ENCODE measurements around the gene TMEM63C.

The TMEM63C gene

GRCh38 chr14:77221241-77221871 lies 39.8 kb downstream of the TMEM63C start:
- H3K4me3 ChIP-seq (replicated peaks; ENCODE audit: low read depth, low read length), result no peak overlapping the region
- DNase-seq (ENCODE audit: extremely low read depth, insufficient read length), result no peak
- no peaks in the 10 kb centered on the region; the same call in 1 of the 2 replicates for H3K27me3 ChIP-seq (replicated peaks; ENCODE audit: control insufficient read depth, insufficient read depth, low read length)
- no peaks in the 10 kb centered on the region for H3K36me3 ChIP-seq (ENCODE audit: control insufficient read depth, insufficient read depth, low read length)
- no peak for TF ChIP-seq CTCF (IDR thresholded peaks at IDR 0.05; ENCODE audit: insufficient read depth, low read length, poor library complexity, severe bottlenecking)

GRCh38 chr14:77222546-77223225 lies 41.1 kb downstream of the TMEM63C start:
- H3K4me3 ChIP-seq (replicated peaks; ENCODE audit: low read depth, low read length), result no peak overlapping the region
- no peak for DNase-seq (ENCODE audit: extremely low read depth, insufficient read length)
- no peaks in the 10 kb centered on the region for H3K36me3 ChIP-seq (ENCODE audit: control insufficient read depth, insufficient read depth, low read length)
- no peaks in the 10 kb centered on the region; the same call in 1 of the 2 replicates for H3K27me3 ChIP-seq (replicated peaks; ENCODE audit: control insufficient read depth, insufficient read depth, low read length)
- TF ChIP-seq CTCF (IDR thresholded peaks at IDR 0.05; ENCODE audit: insufficient read depth, low read length, poor library complexity, severe bottlenecking), result no peak

GRCh38 chr14:77224212-77224611 lies 42.6 kb downstream of the TMEM63C start:
- H3K27me3 ChIP-seq (replicated peaks; ENCODE audit: control insufficient read depth, insufficient read depth, low read length), result no peaks in the 10 kb centered on the region
- no peak overlapping the region for H3K4me3 ChIP-seq (replicated peaks; ENCODE audit: low read depth, low read length)
- DNase-seq (ENCODE audit: extremely low read depth, insufficient read length), result no peak
- H3K36me3 ChIP-seq (ENCODE audit: control insufficient read depth, insufficient read depth, low read length), result no peaks in the 10 kb centered on the region
- no peak for TF ChIP-seq CTCF (IDR thresholded peaks at IDR 0.05; ENCODE audit: insufficient read depth, low read length, poor library complexity, severe bottlenecking)

- no peak for TF ChIP-seq CTCF (IDR thresholded peaks at IDR 0.05; ENCODE audit: insufficient read depth, low read length, poor library complexity, severe bottlenecking)
- DNase-seq (ENCODE audit: extremely low read depth, insufficient read length), result no peak
- no peak overlapping the region for H3K4me3 ChIP-seq (replicated peaks; ENCODE audit: low read depth, low read length)
- no peaks in the 10 kb centered on the region for H3K27me3 ChIP-seq (replicated peaks; ENCODE audit: control insufficient read depth, insufficient read depth, low read length)
- H3K36me3 ChIP-seq (ENCODE audit: control insufficient read depth, insufficient read depth, low read length), result no peaks in the 10 kb centered on the region
These were observed 43.7 kb downstream of the TMEM63C start for GRCh38 chr14:77225254-77225653.

GRCh38 chr14:77225892-77226557 lies 44.4 kb downstream of the TMEM63C start:
- no peak for DNase-seq (ENCODE audit: extremely low read depth, insufficient read length)
- H3K4me3 ChIP-seq (replicated peaks; ENCODE audit: low read depth, low read length), result no peak overlapping the region
- H3K27me3 ChIP-seq (replicated peaks; ENCODE audit: control insufficient read depth, insufficient read depth, low read length), result no peaks in the 10 kb centered on the region
- TF ChIP-seq CTCF (IDR thresholded peaks at IDR 0.05; ENCODE audit: insufficient read depth, low read length, poor library complexity, severe bottlenecking), result no peak
- no peaks in the 10 kb centered on the region for H3K36me3 ChIP-seq (ENCODE audit: control insufficient read depth, insufficient read depth, low read length)

All from GM06990 (cell line).